ENCODE data around the gene BLOC1S1. TPM values are rescaled to one million over a fixed set of nuclear protein-coding genes. Genes with fewer than 3 reads are reported as not detected.

Gene BLOC1S1
- total RNA-seq, 4 donors from 2014 or later = 159 to 253 (median 196) TPM

- Histone ChIP-seq H3K27me3 (no peaks in the 10 kb centered on the region), H3K36me3 (peaks cover 0 to 13% (median 3%) of the 10 kb centered on the region in 4 donors), H3K4me3 (peak overlapping the region; percentile 8 to 34 (median 16)), H3K9me3 (no peaks in the 10 kb centered on the region), H3K27ac (replicated peaks in 1 of 4) (peak overlapping the region; percentile 38 to 75 (median 50)), H3K4me1 (peaks cover 23 to 50% (median 40%) of the 10 kb centered on the region in 4 donors)
- WGBS = 23% methylated on average over 13 of the region's 13 CpGs
- intact Hi-C loops (cut with DNase I) = loop anchor here (5.0 to 10.0 kb wide), 2 partner anchors 52 to 289 kb away; no protein-coding TSS in a partner anchor
- TF ChIP-seq POLR2AphosphoS5 (IDR thresholded peaks at IDR 0.05) = no peak
- TF ChIP-seq POLR2A (IDR thresholded peaks at IDR 0.05; ENCODE audit: low read depth) = no peak
- TF ChIP-seq EP300 (IDR thresholded peaks at IDR 0.05) = no peak
- no peak for TF ChIP-seq CTCF (IDR thresholded peaks at IDR 0.05)
- no peak for DNase-seq (ENCODE audit: extremely low spot score)
Measured at GRCh38 chr12:55745361-55746173, 29.7 kb downstream of the BLOC1S1 start.

- WGBS = 51% methylated on average over 3 of the region's 3 CpGs
- no peak for DNase-seq (ENCODE audit: extremely low spot score)
- no peaks in the 10 kb centered on the region for H3K9me3 ChIP-seq
- intact Hi-C loops (cut with DNase I) = loop anchor here (5.0 to 10.0 kb wide), 2 partner anchors 51 to 288 kb away; no protein-coding TSS in a partner anchor
- H3K4me1 ChIP-seq = peaks cover 23 to 50% (median 40%) of the 10 kb centered on the region in 4 donors
- H3K36me3 ChIP-seq = peaks cover 0 to 21% (median 9%) of the 10 kb centered on the region in 4 donors
- H3K4me3 ChIP-seq = peak overlapping the region in 2 of 4 donors; percentile 8 to 18
- H3K27ac ChIP-seq (replicated peaks in 1 of 4) = peak overlapping the region in 3 of 4 donors; percentile 38 to 75 (median 50)
- TF ChIP-seq POLR2A (IDR thresholded peaks at IDR 0.05; ENCODE audit: low read depth) = no peak
- TF ChIP-seq POLR2AphosphoS5 (IDR thresholded peaks at IDR 0.05) = no peak
- TF ChIP-seq EP300 (IDR thresholded peaks at IDR 0.05) = no peak
- TF ChIP-seq CTCF (IDR thresholded peaks at IDR 0.05) = no peak
- no peaks in the 10 kb centered on the region for H3K27me3 ChIP-seq
Measured at GRCh38 chr12:55746174-55746912, 30.5 kb downstream of the BLOC1S1 start.

- TF ChIP-seq POLR2A (IDR thresholded peaks at IDR 0.05; ENCODE audit: low read depth) = no peak
- no peak for TF ChIP-seq CTCF (IDR thresholded peaks at IDR 0.05)
- DNase-seq (ENCODE audit: extremely low spot score) = no peak
- Histone ChIP-seq H3K27ac (replicated peaks in 1 of 4) (no peak overlapping the region), H3K27me3 (no peaks in the 10 kb centered on the region), H3K9me3 (no peaks in the 10 kb centered on the region), H3K36me3 (peaks cover under 1 to 26% (median 15%) of the 10 kb centered on the region in 4 donors), H3K4me3 (no peak overlapping the region), H3K4me1 (peaks cover 23 to 49% (median 39%) of the 10 kb centered on the region in 4 donors)
- intact Hi-C loops (cut with DNase I) = loop anchor here (5.0 to 10.0 kb wide), 2 partner anchors 50 to 288 kb away; no protein-coding TSS in a partner anchor
Measured at GRCh38 chr12:55746913-55747231, 31.0 kb downstream of the BLOC1S1 start.

GRCh38 chr12:55748230-55748993 lies 32.6 kb downstream of the BLOC1S1 start:
- peaks cover 7 to 42% (median 30%) of the 10 kb centered on the region in 4 donors for H3K36me3 ChIP-seq
- H3K4me1 ChIP-seq = peaks cover 19 to 39% (median 30%) of the 10 kb centered on the region in 4 donors
- no peaks in the 10 kb centered on the region for H3K9me3 ChIP-seq
- no peak overlapping the region for H3K4me3 ChIP-seq
- no peaks in the 10 kb centered on the region for H3K27me3 ChIP-seq
- DNase-seq (ENCODE audit: extremely low spot score) = no peak
- no peak overlapping the region for H3K27ac ChIP-seq (replicated peaks in 1 of 4)
- intact Hi-C loops (cut with DNase I) = loop anchor here (5.0 to 10.0 kb wide), 2 partner anchors 49 to 286 kb away; no protein-coding TSS in a partner anchor
- WGBS = 90% methylated on average over 7 of the region's 18 CpGs
- no peak for TF ChIP-seq CTCF (IDR thresholded peaks at IDR 0.05)
- no peak for TF ChIP-seq POLR2AphosphoS5 (IDR thresholded peaks at IDR 0.05)

Measured in esophagus muscularis mucosa (tissue), 4 donors.